Mucosa of rectum (tissue), 2 donors: ENCODE measurements around the gene ZNF716.

Experiments used
- H3K27ac ChIP-seq, 2 donors: one replicate each; pipeline ENCODE4 v1.7.0; 2013; ENCODE audit warnings: inconsistent platforms in 2 of 2, low read depth in 2 of 2, low read length in 2 of 2
- H3K27me3 ChIP-seq, 2 donors: one replicate each; pipeline ENCODE4 v1.7.0; 2013; ENCODE audit warnings: low read length in 2 of 2; ENCODE audit not compliant: control insufficient read depth in 2 of 2, insufficient read depth in 2 of 2
- H3K36me3 ChIP-seq, 2 donors: one replicate each; pipeline ENCODE4 v1.7.0; 2013; ENCODE audit warnings: low read length in 2 of 2; ENCODE audit not compliant: control insufficient read depth in 2 of 2, insufficient read depth in 2 of 2
- H3K4me1 ChIP-seq, 2 donors: one replicate each; pipeline ENCODE4 v1.7.0; 2013; ENCODE audit warnings: low read length in 2 of 2, mild to moderate bottlenecking in 1 of 2; ENCODE audit not compliant: control insufficient read depth in 2 of 2, insufficient read depth in 2 of 2
- H3K4me3 ChIP-seq, 2 donors: one replicate each; pipeline ENCODE4 v1.7.0; 2013; ENCODE audit warnings: low read length in 2 of 2
- H3K9ac ChIP-seq, 2 donors: one replicate each; pipeline ENCODE4 v1.7.0; 2013; ENCODE audit warnings: low read length in 2 of 2, low read depth in 1 of 2, mild to moderate bottlenecking in 1 of 2
- H3K9me3 ChIP-seq, 2 donors: one replicate each; pipeline ENCODE4 v1.7.0; 2013; ENCODE audit warnings: low read length in 2 of 2; ENCODE audit not compliant: control insufficient read depth in 2 of 2
- donor health status: healthy.
- donor health status: Normal muscosa, but diverticular disease.

Gene ZNF716

DNA sequence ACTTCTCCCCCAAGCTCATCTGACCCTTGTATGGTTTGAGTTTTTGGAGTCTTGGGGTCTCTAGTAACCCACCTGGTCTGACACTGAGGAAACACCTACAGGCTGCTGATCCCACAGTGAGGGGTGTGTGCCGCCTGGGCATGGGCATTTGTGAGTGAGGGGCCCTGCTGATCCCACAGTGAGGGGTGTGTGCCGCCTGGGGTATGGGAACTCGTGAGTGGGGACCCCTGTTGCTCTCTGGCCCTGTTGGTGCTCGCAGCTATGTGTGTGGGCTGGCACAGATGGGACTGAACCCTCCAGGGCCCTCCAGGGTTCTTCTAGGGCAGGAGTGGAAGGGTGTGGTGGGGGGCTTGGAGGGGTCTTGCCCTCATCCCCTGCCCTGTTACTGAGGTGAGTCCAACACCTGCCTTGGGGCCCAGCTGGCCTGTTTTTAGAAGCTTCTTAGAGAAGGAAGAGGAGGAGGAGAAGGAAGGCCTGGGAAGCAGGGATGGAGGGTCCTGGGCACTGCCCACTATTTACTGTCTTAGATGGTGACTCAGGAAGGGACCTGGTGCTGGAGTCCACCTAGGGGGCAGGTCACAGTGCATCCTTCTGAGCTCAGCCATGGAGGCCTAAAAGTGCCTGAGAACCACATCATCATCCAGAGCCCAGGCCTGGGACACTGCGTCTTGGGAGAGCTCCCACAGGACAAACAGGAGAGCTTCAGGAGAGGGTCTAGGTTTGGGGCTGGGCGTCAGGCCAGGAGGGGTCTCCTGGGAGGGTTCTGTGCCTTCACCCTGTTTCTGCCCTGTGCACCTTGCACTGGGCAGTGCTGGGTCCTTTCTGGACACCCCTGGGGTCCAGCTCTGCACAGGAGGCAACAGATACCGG, 36.2 kb upstream of the ZNF716 start:
- Histone ChIP-seq H3K9me3 (no peaks in the 10 kb centered on the region), H3K27ac (no peak overlapping the region), H3K4me3 (no peak overlapping the region), H3K36me3 (no peaks in the 10 kb centered on the region), H3K9ac (no peak overlapping the region), H3K4me1 (no peaks in the 10 kb centered on the region), H3K27me3 (no peaks in the 10 kb centered on the region)

GRCh38 chr7:57414415-57414814, 35.6 kb upstream of the ZNF716 start:
- Histone ChIP-seq H3K9ac (no peak overlapping the region), H3K9me3 (no peaks in the 10 kb centered on the region), H3K36me3 (no peaks in the 10 kb centered on the region), H3K4me3 (no peak overlapping the region), H3K4me1 (no peaks in the 10 kb centered on the region), H3K27ac (no peak overlapping the region), H3K27me3 (no peaks in the 10 kb centered on the region)

GRCh38 chr7:57414852-57415251, 35.1 kb upstream of the ZNF716 start:
- Histone ChIP-seq H3K4me1 (no peaks in the 10 kb centered on the region), H3K27ac (no peak overlapping the region), H3K27me3 (no peaks in the 10 kb centered on the region), H3K36me3 (no peaks in the 10 kb centered on the region), H3K9ac (no peak overlapping the region), H3K4me3 (no peak overlapping the region), H3K9me3 (no peaks in the 10 kb centered on the region)

- H3K4me1 ChIP-seq: no peaks in the 10 kb centered on the region
- no peaks in the 10 kb centered on the region for H3K27me3 ChIP-seq
- no peaks in the 10 kb centered on the region for H3K9me3 ChIP-seq
- no peak overlapping the region for H3K27ac ChIP-seq
- no peaks in the 10 kb centered on the region for H3K36me3 ChIP-seq
- no peak overlapping the region for H3K9ac ChIP-seq
- no peak overlapping the region for H3K4me3 ChIP-seq
These were observed 34.7 kb upstream of the ZNF716 start for GRCh38 chr7:57415326-57415725.

- Histone ChIP-seq H3K9ac (no peak overlapping the region), H3K27me3 (no peaks in the 10 kb centered on the region), H3K36me3 (no peaks in the 10 kb centered on the region), H3K9me3 (no peaks in the 10 kb centered on the region), H3K4me3 (no peak overlapping the region), H3K27ac (no peak overlapping the region), H3K4me1 (no peaks in the 10 kb centered on the region)
These were observed 34.2 kb upstream of the ZNF716 start for GRCh38 chr7:57415730-57416129.

GRCh38 chr7:57416601-57417358, 33.2 kb upstream of the ZNF716 start:
- H3K9ac ChIP-seq: no peak overlapping the region
- no peaks in the 10 kb centered on the region for H3K27me3 ChIP-seq
- H3K27ac ChIP-seq: no peak overlapping the region
- no peaks in the 10 kb centered on the region for H3K36me3 ChIP-seq
- H3K9me3 ChIP-seq: no peaks in the 10 kb centered on the region
- H3K4me3 ChIP-seq: no peak overlapping the region
- no peaks in the 10 kb centered on the region for H3K4me1 ChIP-seq

- Histone ChIP-seq H3K27ac (no peak overlapping the region), H3K9ac (no peak overlapping the region), H3K36me3 (no peaks in the 10 kb centered on the region), H3K4me3 (no peak overlapping the region), H3K4me1 (no peaks in the 10 kb centered on the region), H3K27me3 (no peaks in the 10 kb centered on the region), H3K9me3 (no peaks in the 10 kb centered on the region)
These were observed 32.2 kb upstream of the ZNF716 start for GRCh38 chr7:57417736-57418135.

- Histone ChIP-seq H3K27me3 (no peaks in the 10 kb centered on the region), H3K9me3 (peaks cover 2 to 4% of the 10 kb centered on the region in 2 donors), H3K4me1 (no peaks in the 10 kb centered on the region), H3K9ac (no peak overlapping the region), H3K36me3 (no peaks in the 10 kb centered on the region), H3K27ac (no peak overlapping the region), H3K4me3 (no peak overlapping the region)
These were observed 26.2 kb upstream of the ZNF716 start for GRCh38 chr7:57423768-57424167.

DNA sequence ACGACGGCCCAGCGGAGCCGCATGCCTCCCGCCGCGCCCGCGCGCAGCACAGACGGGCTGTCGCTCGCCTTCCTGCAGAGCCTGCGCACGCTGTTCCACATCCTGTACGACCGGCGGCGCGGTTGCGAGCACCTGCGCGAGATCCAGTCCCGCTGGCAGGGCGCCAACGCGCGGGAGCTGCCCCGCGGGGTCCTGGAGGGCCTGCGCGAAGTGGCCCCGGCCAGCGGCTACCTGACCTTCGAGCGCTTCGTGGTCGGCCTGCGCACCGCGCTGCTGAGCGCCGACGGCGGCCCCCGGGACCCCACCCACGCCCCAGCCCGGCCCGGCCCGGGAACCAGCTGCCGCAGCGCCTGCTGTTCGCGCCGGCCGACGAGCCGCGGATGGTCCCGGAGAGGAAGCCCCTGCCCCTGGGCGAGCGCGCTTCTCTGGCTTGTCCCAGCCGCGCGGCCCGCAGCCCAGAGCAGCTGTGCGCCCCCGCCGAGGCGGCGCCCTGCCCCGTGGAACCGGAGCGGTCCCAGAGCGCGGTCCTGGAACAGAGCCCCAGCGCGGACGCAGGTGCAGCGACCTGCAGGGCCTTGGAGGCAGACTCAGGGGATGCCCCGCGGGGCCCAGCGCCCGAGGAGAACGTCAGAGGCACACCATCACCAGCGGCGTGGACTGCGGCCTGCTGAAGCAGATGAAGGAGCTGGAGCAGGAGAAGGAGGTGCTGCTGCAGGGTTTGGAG, 25.3 kb upstream of the ZNF716 start:
- H3K36me3 ChIP-seq: no peaks in the 10 kb centered on the region
- peaks cover 2 to 4% of the 10 kb centered on the region in 2 donors for H3K9me3 ChIP-seq
- H3K27ac ChIP-seq: no peak overlapping the region
- H3K4me3 ChIP-seq: no peak overlapping the region
- H3K27me3 ChIP-seq: no peaks in the 10 kb centered on the region
- H3K4me1 ChIP-seq: no peaks in the 10 kb centered on the region
- H3K9ac ChIP-seq: no peak overlapping the region
